Neural cell (in vitro differentiated cells): ENCODE data around the gene REV3L. TPM values are rescaled to one million over a fixed set of nuclear protein-coding genes. Genes with fewer than 3 reads are reported as not detected.

Experiments used
- H2AFZ ChIP-seq: fragments of 200-600, 300-800 bp; sonication (generic), shearing (Covaris generic); 2 replicates; pipeline ENCODE4 v1.6.0; 2014; ENCODE audit warnings: low read depth, mild to moderate bottlenecking, antibody characterized with exemption, low read length, moderate library complexity
- H3F3A ChIP-seq: fragments of 200-600 bp; shearing (Covaris generic); 2 replicates; pipeline ENCODE4 v1.6.1; 2016; ENCODE audit warnings: mild to moderate bottlenecking, moderate library complexity, mixed read lengths, antibody characterized with exemption, low read length; ENCODE audit not compliant: insufficient read depth, poor library complexity, severe bottlenecking
- H3K27ac ChIP-seq: fragments of 200-600, 300-800 bp; sonication (generic), shearing (Covaris generic); 2 replicates; pipeline ENCODE4 v1.5.1; 2014; ENCODE audit warnings: mild to moderate bottlenecking, low read length, moderate library complexity
- H3K27me3 ChIP-seq: fragments of 300-800, 200-600 bp; sonication (generic), shearing (Covaris generic); 2 replicates; pipeline ENCODE4 v1.6.0; 2014; ENCODE audit warnings: mild to moderate bottlenecking, low read depth, low read length, moderate library complexity; ENCODE audit not compliant: insufficient read depth
- H3K36me3 ChIP-seq: fragments of 300-800, 200-600 bp; sonication (generic), shearing (Covaris generic); 2 replicates; pipeline ENCODE4 v1.5.1; 2014; ENCODE audit warnings: mild to moderate bottlenecking, antibody characterized with exemption, low read length, moderate library complexity; ENCODE audit not compliant: insufficient read depth
- H3K4me2 ChIP-seq: fragments of 300-800, 200-600 bp; sonication (generic), shearing (Covaris generic); 2 replicates; pipeline ENCODE4 v1.6.0; 2014; ENCODE audit warnings: mild to moderate bottlenecking, low read length
- H3K4me3 ChIP-seq: fragments of 300-800, 200-600 bp; sonication (generic), shearing (Covaris generic); 2 replicates; pipeline ENCODE4 v1.5.1; 2014; ENCODE audit warnings: mild to moderate bottlenecking, low read length, moderate library complexity
- H3K79me2 ChIP-seq: fragments of 200-600 bp; shearing (Covaris generic); replicated peaks from 2 replicates; pipeline ENCODE4 v1.6.0; 2014; ENCODE audit warnings: mild to moderate bottlenecking, low read length, moderate library complexity; ENCODE audit not compliant: insufficient read depth
- H3K9ac ChIP-seq: fragments of 300-800, 200-600 bp; sonication (generic), shearing (Covaris generic); 2 replicates; pipeline ENCODE4 v1.6.1; 2016; ENCODE audit warnings: mild to moderate bottlenecking, low read length, mixed read lengths
- H3K9me2 ChIP-seq: fragments of 200-600 bp; shearing (Covaris generic); 2 replicates; pipeline ENCODE4 v1.6.1; 2016; ENCODE audit warnings: mild to moderate bottlenecking, low read length, mixed read lengths; ENCODE audit not compliant: insufficient read depth
- H3K9me3 ChIP-seq: fragments of 200-600, 300-800 bp; sonication (generic), shearing (Covaris generic); 2 replicates; pipeline ENCODE4 v1.6.1; 2016; ENCODE audit warnings: mild to moderate bottlenecking, mixed run types, low read length, moderate library complexity, mixed read lengths
- H4K20me1 ChIP-seq: fragments of 200-600 bp; shearing (Covaris generic); 2 replicates; pipeline ENCODE4 v1.6.1; 2016; ENCODE audit warnings: mild to moderate bottlenecking, mixed run types; ENCODE audit not compliant: insufficient read depth
- EP300 ChIP-seq: fragments of 450-650 bp; conservative IDR thresholded peaks from 2 replicates; pipeline ENCODE4 v1.6.1; 2014; ENCODE audit warnings: antibody characterized with exemption, mild to moderate bottlenecking, moderate library complexity; ENCODE audit not compliant: poor library complexity, severe bottlenecking
- EZH2 ChIP-seq: fragments of 200-600, 300-800 bp; shearing (Covaris generic), sonication (generic); IDR thresholded peaks from 2 replicates; pipeline ENCODE4 v1.6.1; 2014; ENCODE audit warnings: antibody characterized with exemption, low read length, borderline replicate concordance, mild to moderate bottlenecking; ENCODE audit not compliant: insufficient read depth, poor library complexity, severe bottlenecking
- MXI1 ChIP-seq: fragments of 450-650 bp; conservative IDR thresholded peaks from 2 replicates; pipeline ENCODE4 v1.6.1; 2014; ENCODE audit warnings: antibody characterized with exemption, mild to moderate bottlenecking; ENCODE audit not compliant: poor library complexity, severe bottlenecking
- POLR2AphosphoS5 ChIP-seq: IDR thresholded peaks from 2 replicates; pipeline ENCODE4 v1.6.1; 2012
- RAD21 ChIP-seq: fragments of 450-650 bp; conservative IDR thresholded peaks from 2 replicates; pipeline ENCODE4 v1.6.1; 2014; ENCODE audit warnings: antibody characterized with exemption, mild to moderate bottlenecking, moderate library complexity
- REST ChIP-seq: IDR thresholded peaks from 2 replicates; pipeline ENCODE4 v1.6.1; 2012; ENCODE audit warnings: borderline replicate concordance
- SMC3 ChIP-seq: fragments of 450-650 bp; conservative IDR thresholded peaks from 2 replicates; pipeline ENCODE4 v1.6.1; 2014; ENCODE audit warnings: antibody characterized with exemption, mild to moderate bottlenecking, moderate library complexity; ENCODE audit not compliant: poor library complexity
- TAF1 ChIP-seq: IDR thresholded peaks from 2 replicates; pipeline ENCODE4 v1.6.1; 2012; ENCODE audit warnings: low read depth
- polyA plus RNA-seq: library from polyadenylated mRNA; depleted of rRNA; stranded (reverse); fragments of >200 nt; gene quantifications from 2 replicates; pipeline ENCODE4 v1.2.3, GENCODE V29; 2014
- TF ChIP-seq, protein P1 (sequence below): fragments of 450-650 bp; IDR thresholded peaks from 2 replicates; pipeline ENCODE4 v1.5.1; 2014; ENCODE audit warnings: antibody characterized with exemption, mild to moderate bottlenecking, moderate library complexity; ENCODE audit not compliant: poor library complexity, severe bottlenecking

The REV3L gene
- polyA plus RNA-seq, 1 donor from 2014 or later: 60.2 TPM

- Histone ChIP-seq H3K4me3 (no peak overlapping the region), H3K9me3 (no peaks in the 10 kb centered on the region), H2AFZ (no peak overlapping the region), H3K79me2 (peaks cover 27% of the 10 kb centered on the region), H3K27ac (no peak overlapping the region), H3K9me2 (no peaks in the 10 kb centered on the region), H3K4me2 (no peak overlapping the region), H3K27me3 (no peaks in the 10 kb centered on the region), H4K20me1 (no peaks in the 10 kb centered on the region), H3K36me3 (no peaks in the 10 kb centered on the region), H3F3A (no peaks in the 10 kb centered on the region), H3K9ac (no peak overlapping the region)
- TF ChIP-seq SMC3 (no peak), MXI1 (no peak), EP300 (no peak)
These were observed 36.0 kb downstream of the REV3L start for GRCh38 chr6:111447051-111447450.

DNA sequence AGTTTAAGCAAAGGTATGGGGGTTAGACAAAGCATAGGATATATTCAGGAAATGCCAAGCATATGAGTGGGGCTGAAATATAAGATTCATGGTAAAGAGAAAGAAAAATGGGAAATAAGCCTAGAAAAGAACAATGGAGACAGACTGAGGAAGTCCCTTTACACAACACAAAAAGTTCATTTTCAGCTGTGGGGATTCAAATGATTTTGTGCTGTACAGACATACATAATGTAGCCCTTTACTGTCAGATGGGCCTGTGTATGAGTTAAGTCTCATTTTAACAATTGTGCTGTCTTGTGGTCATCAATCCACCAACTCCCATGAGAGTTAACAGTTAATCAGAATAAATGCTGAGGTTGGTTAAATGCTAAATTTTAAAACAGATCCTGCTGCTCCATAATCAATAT lies 37.2 kb downstream of the REV3L start:
- no peaks in the 10 kb centered on the region for H3K9me2 ChIP-seq
- H4K20me1 ChIP-seq: no peaks in the 10 kb centered on the region
- TF ChIP-seq MXI1 (no peak), EZH2 (no peak), REST (no peak), POLR2AphosphoS5 (no peak), EP300 (no peak), TAF1 (no peak), RAD21 (no peak), SMC3 (no peak)
- TF ChIP-seq, protein P1, sequence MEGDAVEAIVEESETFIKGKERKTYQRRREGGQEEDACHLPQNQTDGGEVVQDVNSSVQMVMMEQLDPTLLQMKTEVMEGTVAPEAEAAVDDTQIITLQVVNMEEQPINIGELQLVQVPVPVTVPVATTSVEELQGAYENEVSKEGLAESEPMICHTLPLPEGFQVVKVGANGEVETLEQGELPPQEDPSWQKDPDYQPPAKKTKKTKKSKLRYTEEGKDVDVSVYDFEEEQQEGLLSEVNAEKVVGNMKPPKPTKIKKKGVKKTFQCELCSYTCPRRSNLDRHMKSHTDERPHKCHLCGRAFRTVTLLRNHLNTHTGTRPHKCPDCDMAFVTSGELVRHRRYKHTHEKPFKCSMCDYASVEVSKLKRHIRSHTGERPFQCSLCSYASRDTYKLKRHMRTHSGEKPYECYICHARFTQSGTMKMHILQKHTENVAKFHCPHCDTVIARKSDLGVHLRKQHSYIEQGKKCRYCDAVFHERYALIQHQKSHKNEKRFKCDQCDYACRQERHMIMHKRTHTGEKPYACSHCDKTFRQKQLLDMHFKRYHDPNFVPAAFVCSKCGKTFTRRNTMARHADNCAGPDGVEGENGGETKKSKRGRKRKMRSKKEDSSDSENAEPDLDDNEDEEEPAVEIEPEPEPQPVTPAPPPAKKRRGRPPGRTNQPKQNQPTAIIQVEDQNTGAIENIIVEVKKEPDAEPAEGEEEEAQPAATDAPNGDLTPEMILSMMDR: no peak
- no peak overlapping the region for H3K4me3 ChIP-seq
- H3K36me3 ChIP-seq: no peaks in the 10 kb centered on the region
- no peak overlapping the region for H3K9ac ChIP-seq
- no peak overlapping the region for H3K27ac ChIP-seq
- H2AFZ ChIP-seq: no peak overlapping the region
- no peak overlapping the region for H3K4me2 ChIP-seq
- no peaks in the 10 kb centered on the region for H3K27me3 ChIP-seq
- H3F3A ChIP-seq: no peaks in the 10 kb centered on the region
- H3K79me2 ChIP-seq: peaks cover 27% of the 10 kb centered on the region
- H3K9me3 ChIP-seq: no peaks in the 10 kb centered on the region

DNA sequence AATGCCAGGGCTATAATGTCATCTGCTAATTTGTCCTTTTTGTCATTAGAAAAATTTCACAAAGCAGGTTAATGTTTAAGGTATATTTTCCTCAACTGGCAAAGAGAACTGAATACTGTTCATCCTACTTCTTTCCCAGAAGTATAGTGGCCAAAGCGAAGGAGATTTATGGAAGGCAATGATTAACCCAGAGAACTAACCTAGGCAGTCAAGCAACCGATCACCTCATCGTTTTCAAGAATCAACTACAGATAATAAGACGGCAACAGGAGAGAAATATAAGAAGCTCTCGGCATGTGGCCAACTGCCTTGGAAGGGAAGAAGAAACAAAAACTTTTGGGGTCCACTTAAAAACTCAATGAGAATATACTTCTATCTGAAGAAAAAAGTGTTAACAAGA lies 38.2 kb downstream of the REV3L start:
- Histone ChIP-seq H3K27me3 (no peaks in the 10 kb centered on the region), H3K27ac (no peak overlapping the region), H2AFZ (no peak overlapping the region), H3K36me3 (no peaks in the 10 kb centered on the region), H3K9me3 (no peaks in the 10 kb centered on the region), H4K20me1 (no peaks in the 10 kb centered on the region), H3K4me3 (no peak overlapping the region), H3F3A (no peaks in the 10 kb centered on the region), H3K79me2 (peaks cover 21% of the 10 kb centered on the region), H3K9me2 (no peaks in the 10 kb centered on the region), H3K4me2 (no peak overlapping the region), H3K9ac (no peak overlapping the region)
- TF ChIP-seq MXI1: no peak
- no peak for TF ChIP-seq RAD21
- TF ChIP-seq POLR2AphosphoS5: no peak
- TF ChIP-seq SMC3: no peak
- TF ChIP-seq, protein P1: no peak
- TF ChIP-seq REST: no peak
- TF ChIP-seq TAF1: no peak
- no peak for TF ChIP-seq EZH2
- no peak for TF ChIP-seq EP300
